ENCODE measurements around the gene LMO1. TPM values are rescaled to one million over a fixed set of nuclear protein-coding genes. Genes with fewer than 3 reads are reported as not detected.

The LMO1 gene
- total RNA-seq, 4 donors from 2014 or later, result not detected

DNA sequence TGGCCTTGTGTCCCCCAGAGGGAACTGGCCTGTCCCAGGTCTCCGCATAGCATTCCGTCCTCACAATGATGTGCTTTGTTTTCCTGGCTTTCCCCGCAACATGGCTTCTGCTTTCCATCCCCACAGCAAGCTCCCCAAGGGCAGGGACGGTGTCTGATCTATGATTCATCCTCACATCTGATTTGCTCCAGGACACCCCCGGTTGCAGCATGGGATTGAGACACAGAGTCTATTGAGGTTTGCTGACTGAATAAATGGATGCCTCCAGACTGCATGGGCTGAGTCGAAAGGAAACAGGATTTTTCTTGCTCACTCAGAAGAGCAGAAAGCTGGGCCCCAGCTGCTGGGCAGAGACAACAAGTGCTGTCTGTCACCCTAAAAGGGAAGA, 40.2 kb downstream of the LMO1 start:
- WGBS, 2 donors, result 32 to 57% methylated on average over 6 of the region's 6 CpGs
- Histone ChIP-seq H3K9me3 (no peaks in the 10 kb centered on the region), H3K4me3 (no peak overlapping the region), H3K27me3 (peaks cover 0 to 4% of the 10 kb centered on the region in 2 donors), H3K4me1 (peaks cover 0 to 6% (median 0%) of the 10 kb centered on the region in 4 donors), H3K27ac (no peak overlapping the region), H3K36me3 (no peaks in the 10 kb centered on the region)
- DNase-seq (ENCODE audit: low spot score in 2 of 2), result no peak
- TF ChIP-seq CTCF (IDR thresholded peaks at IDR 0.05), result no peak
- no peak for TF ChIP-seq EP300 (IDR thresholded peaks at IDR 0.05)
- TF ChIP-seq POLR2A (IDR thresholded peaks at IDR 0.05), result no peak

GRCh38 chr11:8222820-8223512, 40.7 kb downstream of the LMO1 start:
- peaks cover 0 to 6% (median 0%) of the 10 kb centered on the region in 4 donors for H3K4me1 ChIP-seq
- DNase-seq (ENCODE audit: low spot score in 2 of 2), result no peak
- H3K36me3 ChIP-seq, result no peaks in the 10 kb centered on the region
- peaks cover 0 to 4% of the 10 kb centered on the region in 2 donors for H3K27me3 ChIP-seq
- TF ChIP-seq CTCF (IDR thresholded peaks at IDR 0.05) (no peak), EP300 (IDR thresholded peaks at IDR 0.05) (no peak), POLR2A (IDR thresholded peaks at IDR 0.05) (no peak)
- H3K27ac ChIP-seq, result no peak overlapping the region
- WGBS, 2 donors, result 61 to 65% methylated on average over 6 of the region's 6 CpGs
- H3K9me3 ChIP-seq, result no peaks in the 10 kb centered on the region
- H3K4me3 ChIP-seq, result no peak overlapping the region

GRCh38 chr11:8221917-8222495, 41.7 kb downstream of the LMO1 start:
- no peak overlapping the region for H3K27ac ChIP-seq
- peaks cover 0 to 4% of the 10 kb centered on the region in 2 donors for H3K27me3 ChIP-seq
- H3K4me1 ChIP-seq, result peaks cover 0 to 6% (median 0%) of the 10 kb centered on the region in 4 donors
- TF ChIP-seq EP300 (IDR thresholded peaks at IDR 0.05) (no peak), POLR2A (IDR thresholded peaks at IDR 0.05) (no peak), CTCF (IDR thresholded peaks at IDR 0.05) (no peak)
- no peaks in the 10 kb centered on the region for H3K9me3 ChIP-seq
- 87% methylated on average over 8 of the region's 8 CpGs for WGBS, 2 donors
- DNase-seq (ENCODE audit: low spot score in 2 of 2), result no peak
- H3K36me3 ChIP-seq, result no peaks in the 10 kb centered on the region
- H3K4me3 ChIP-seq, result no peak overlapping the region

GRCh38 chr11:8221046-8221723, 42.5 kb downstream of the LMO1 start:
- 87 to 93% methylated on average over 5 to 8 of the region's 8 CpGs for WGBS, 2 donors
- TF ChIP-seq POLR2A (IDR thresholded peaks at IDR 0.05) (no peak), CTCF (IDR thresholded peaks at IDR 0.05) (no peak), EP300 (IDR thresholded peaks at IDR 0.05) (no peak)
- Histone ChIP-seq H3K27me3 (peaks cover 0 to 4% of the 10 kb centered on the region in 2 donors), H3K4me1 (peaks cover 0 to 6% (median 0%) of the 10 kb centered on the region in 4 donors), H3K36me3 (no peaks in the 10 kb centered on the region), H3K4me3 (no peak overlapping the region), H3K9me3 (no peaks in the 10 kb centered on the region), H3K27ac (no peak overlapping the region)
- no peak for DNase-seq (ENCODE audit: low spot score in 2 of 2)
